HepG2 (cell line): ENCODE data around the gene SKIL. TPM values are rescaled to one million over a fixed set of nuclear protein-coding genes. Genes with fewer than 3 reads are reported as not detected.

Experiments
- ATAC-seq: fragments of 200-7000 bp; cut with Tn5 transposase; 3 replicates; pipeline ENCODE4 v1.9.1; 2020; ENCODE audit warnings: mild to moderate bottlenecking, moderate library complexity
- BruUV-seq: library from RNA; stranded (reverse); fragments of 400-500 nt; replicated peaks from 2 replicates; lab custom pipeline; 2021; lab: Mats Ljungman, UMichigan
- CTCF ChIA-PET: fragments of 300-600 bp; formaldehyde crosslinking; extraction: SDS; loops from one replicate; lab custom pipeline; 2021; ENCODE audit warnings: low total read pairs, inconsistent platforms, low intra/inter-chr PET ratio; lab: Yijun Ruan, JAX
- POLR2A ChIA-PET: fragments of 350-600 bp; sonication (Branson Sonifier 250); formaldehyde crosslinking; loops from one replicate; lab custom pipeline; 2020; ENCODE audit warnings: antibody characterized with exemption, inconsistent platforms; lab: Yijun Ruan, JAX
- DNase-seq: peaks from one replicate; pipeline ENCODE4 v3.0.0-alpha.2; 2015; ENCODE audit warnings: low spot score
- FAIRE-seq: peaks from 3 replicates; lab custom pipeline; 2011; peaks lifted over from hg19 to GRCh38; lab: Jason Lieb, UNC
- H2AFZ ChIP-seq: one replicate; pipeline ENCODE4 v1.6.1; 2011; ENCODE audit warnings: low read length, inconsistent platforms
- H3K27ac ChIP-seq: fragments of 300-600 bp; 3 replicates; pipeline ENCODE4 v1.8.0; 2011; ENCODE audit warnings: mixed run types, mild to moderate bottlenecking, mixed read lengths, low read length, inconsistent platforms; ENCODE audit not compliant: insufficient read depth; ENCODE audit errors: extremely low read length
- H3K27me3 ChIP-seq, 2 experiments: fragments of 200-600 bp in 1 of 2; 2 replicates in 1 of 2; 3 replicates in 1 of 2; pipeline versions ENCODE4 v1.6.0 to v1.8.0; 2011; ENCODE audit warnings: low read length in 2 of 2, mild to moderate bottlenecking in 2 of 2, moderate library complexity in 2 of 2, inconsistent platforms in 1 of 2; ENCODE audit not compliant: insufficient read depth in 2 of 2, control insufficient read depth in 1 of 2
- H3K36me3 ChIP-seq, 2 experiments: fragments of 200-600 bp in 1 of 2; replicated peaks in 1 of 2; 2 replicates in 1 of 2; 3 replicates in 1 of 2; pipeline versions ENCODE4 v1.5.1 to v1.8.0; 2011; ENCODE audit warnings: low read length in 2 of 2, inconsistent platforms in 1 of 2; ENCODE audit not compliant: insufficient read depth in 2 of 2, control insufficient read depth in 1 of 2
- H3K4me1 ChIP-seq: 2 replicates; pipeline ENCODE4 v1.5.1; 2012; ENCODE audit warnings: low read length, inconsistent platforms; ENCODE audit not compliant: insufficient read depth
- H3K4me2 ChIP-seq: 2 replicates; pipeline ENCODE4 v1.6.0; 2011; ENCODE audit warnings: low read depth, low read length, inconsistent platforms
- H3K4me3 ChIP-seq, 3 experiments: fragments of 200-600 bp in 1 of 3; sonication (generic), shearing (Covaris generic) in 1 of 3; replicated peaks in 1 of 3; 2 replicates each; pipeline ENCODE4 v1.5.1; 2011 to 2016; ENCODE audit warnings: low read length in 3 of 3, inconsistent platforms in 2 of 3, low read depth in 2 of 3, mild to moderate bottlenecking in 2 of 3, control low read depth in 1 of 3, mixed read lengths in 1 of 3; ENCODE audit not compliant: insufficient read depth in 1 of 3
- H3K79me2 ChIP-seq: one replicate; pipeline ENCODE4 v1.6.1; 2011; ENCODE audit warnings: low read length, inconsistent platforms; ENCODE audit not compliant: insufficient read depth
- H3K9ac ChIP-seq: 2 replicates; pipeline ENCODE4 v1.6.0; 2011; ENCODE audit warnings: mild to moderate bottlenecking, low read depth, low read length, inconsistent platforms; ENCODE audit not compliant: insufficient read depth
- H3K9me3 ChIP-seq: 2 replicates; pipeline ENCODE4 v1.5.1; 2012; ENCODE audit warnings: mild to moderate bottlenecking, low read length
- H4K20me1 ChIP-seq: 2 replicates; pipeline ENCODE4 v1.6.0; 2011; ENCODE audit warnings: inconsistent platforms, mild to moderate bottlenecking, low read length, moderate library complexity; ENCODE audit not compliant: insufficient read depth
- FOSL2 ChIP-seq: sonication (generic); formaldehyde crosslinking; IDR thresholded peaks from 2 replicates; pipeline ENCODE4 v1.4.0; 2020; ENCODE audit warnings: missing genetic modification reagents
- MAFF ChIP-seq: IDR thresholded peaks from 2 replicates; pipeline ENCODE4 v1.6.1; 2011; ENCODE audit warnings: low read depth, low read length, improper control_type of control experiment
- MAFK ChIP-seq, 2 experiments: IDR thresholded peaks in 1 of 2; conservative IDR thresholded peaks in 1 of 2; 2 replicates each; pipeline ENCODE4 v1.6.1; 2011; ENCODE audit warnings: improper control_type of control experiment in 2 of 2, low read length in 2 of 2
- SRY ChIP-seq: sonication (generic); formaldehyde crosslinking; IDR thresholded peaks from 2 replicates; pipeline ENCODE4 v1.8.0; 2022; ENCODE audit warnings: mild to moderate bottlenecking, missing genetic modification reagents
- WGBS: methylation state at CpG from one replicate; pipeline ENCODE4 v1.1.6; 2017; ENCODE audit warnings: low lambda C conversion rate; 5-methylcytosine and 5-hydroxymethylcytosine counted together
- in situ Hi-C: cut with HindIII; loops from 2 replicates; pipeline ENCODE4 v1.10.0; 2017; ENCODE audit warnings: low pct_unique_long_range_greater_than_20kb; ENCODE audit not compliant: extremely low pct_ligation_motif_present
- intact Hi-C: fragments of 100-400 bp; cut with micrococcal nuclease; formaldehyde crosslinking; loops from one replicate; pipeline ENCODE4 v1.10.0; 2022; ENCODE audit not compliant: unreplicated experiment
- polyA plus RNA-seq, 8 experiments: library from polyadenylated mRNA; depleted of rRNA in 3 of 8; stranded (reverse) in 7 of 8; unstranded in 1 of 8; fragments of >200 nt; fragmentation: Illumina TruSeq in 4 of 8; extraction: Trizol in 4 of 8; gene quantifications; 2 replicates each; pipeline versions ENCODE4 v1.2.1 to v1.2.3, GENCODE V29; 2011 to 2016; ENCODE audit warnings: low read depth in 4 of 8, missing spikeins in 1 of 8, mixed read lengths in 1 of 8; ENCODE audit not compliant: insufficient read depth in 1 of 8
- total RNA-seq, 5 experiments: library from RNA; depleted of rRNA; stranded (reverse); fragments of >200 nt; fragmentation: Illumina TruSeq; extraction: Trizol; gene quantifications; 2 replicates each; pipeline ENCODE4 v1.2.3, GENCODE V29; 2016; ENCODE audit warnings: low read depth in 1 of 5
- TF ChIP-seq, protein P1 (sequence below): sonication (generic); formaldehyde crosslinking; IDR thresholded peaks from 2 replicates; pipeline ENCODE4 v1.4.0; 2020; ENCODE audit warnings: missing genetic modification reagents
- TF ChIP-seq, protein P2 (sequence below): sonication (generic); formaldehyde crosslinking; IDR thresholded peaks from one replicate; pipeline ENCODE4 v1.5.1; 2020; ENCODE audit warnings: mild to moderate bottlenecking, missing genetic modification reagents; ENCODE audit errors: not compliant biosample characterization

SKIL gene
- total and polyA plus RNA-seq, 2 of the 13 experiments (the other 11 are each of a cell fraction or from before 2014, with no cell fraction given) = 5.2 to 20.7 TPM

DNA sequence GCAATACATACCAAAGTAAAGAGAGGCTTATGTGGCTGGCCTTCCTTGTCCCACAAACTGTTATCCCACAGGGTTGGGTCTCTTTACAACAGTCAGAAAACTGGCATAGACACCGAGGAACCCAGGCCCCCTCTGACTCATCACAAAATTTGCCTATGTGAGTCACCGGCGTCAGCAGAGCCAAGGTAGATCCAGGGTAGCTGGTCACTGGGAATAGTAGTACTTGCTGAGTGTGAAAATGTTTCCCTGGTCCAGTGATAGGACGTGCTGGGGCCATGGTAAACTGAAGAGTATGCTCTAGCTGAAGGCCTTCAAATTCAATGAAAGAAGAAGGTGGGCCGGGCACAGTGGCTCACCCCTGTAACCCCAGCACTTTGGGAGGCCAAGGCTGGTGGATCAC is 27.1 kb upstream of the SKIL start:
- BruUV-seq = no TSS peak
- POLR2A ChIA-PET = interaction anchor here (1.6 kb wide), 1 partner anchor 26 kb away, joined by 8 read pairs; the partner anchor contains the start of gene SKIL
- Histone ChIP-seq H3K27ac (peak overlapping the region; percentile 82), H3K4me3 (no peak overlapping the region; a peak in 1 of 6 replicates), H4K20me1 (no peaks in the 10 kb centered on the region), H3K4me2 (peak overlapping the region; percentile 64), H3K9ac (no peak overlapping the region; the same call in 1 of the 2 replicates), H3K79me2 (no peaks in the 10 kb centered on the region), H2AFZ (no peak overlapping the region), H3K4me1 (peaks cover 26% of the 10 kb centered on the region), H3K9me3 (no peaks in the 10 kb centered on the region), H3K36me3 (no peaks in the 10 kb centered on the region), H3K27me3 (no peaks in the 10 kb centered on the region)
- in situ Hi-C loops = no loop called here
- 20% methylated on average over 4 of the region's 5 CpGs for WGBS
- TF ChIP-seq SRY (CRISPR knock-in tag) (0 out of 2 replicates have a peak, but pooled peaks have one; percentile 7), MAFF (peak; percentile 50), MAFK (conservative IDR thresholded peaks at IDR 0.05 in 1 of 2, IDR thresholded peaks at IDR 0.05 in 1 of 2; ENCODE audit: low read length in 2 of 2) (peak in 1 of 2 experiments; percentile 44; a peak in 3 of 4 replicates), FOSL2 (CRISPR knock-in tag) (peak; percentile 92)
- TF ChIP-seq, protein P1, sequence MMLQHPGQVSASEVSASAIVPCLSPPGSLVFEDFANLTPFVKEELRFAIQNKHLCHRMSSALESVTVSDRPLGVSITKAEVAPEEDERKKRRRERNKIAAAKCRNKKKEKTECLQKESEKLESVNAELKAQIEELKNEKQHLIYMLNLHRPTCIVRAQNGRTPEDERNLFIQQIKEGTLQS (CRISPR knock-in tag) = peak; percentile 76
- TF ChIP-seq, protein P2, sequence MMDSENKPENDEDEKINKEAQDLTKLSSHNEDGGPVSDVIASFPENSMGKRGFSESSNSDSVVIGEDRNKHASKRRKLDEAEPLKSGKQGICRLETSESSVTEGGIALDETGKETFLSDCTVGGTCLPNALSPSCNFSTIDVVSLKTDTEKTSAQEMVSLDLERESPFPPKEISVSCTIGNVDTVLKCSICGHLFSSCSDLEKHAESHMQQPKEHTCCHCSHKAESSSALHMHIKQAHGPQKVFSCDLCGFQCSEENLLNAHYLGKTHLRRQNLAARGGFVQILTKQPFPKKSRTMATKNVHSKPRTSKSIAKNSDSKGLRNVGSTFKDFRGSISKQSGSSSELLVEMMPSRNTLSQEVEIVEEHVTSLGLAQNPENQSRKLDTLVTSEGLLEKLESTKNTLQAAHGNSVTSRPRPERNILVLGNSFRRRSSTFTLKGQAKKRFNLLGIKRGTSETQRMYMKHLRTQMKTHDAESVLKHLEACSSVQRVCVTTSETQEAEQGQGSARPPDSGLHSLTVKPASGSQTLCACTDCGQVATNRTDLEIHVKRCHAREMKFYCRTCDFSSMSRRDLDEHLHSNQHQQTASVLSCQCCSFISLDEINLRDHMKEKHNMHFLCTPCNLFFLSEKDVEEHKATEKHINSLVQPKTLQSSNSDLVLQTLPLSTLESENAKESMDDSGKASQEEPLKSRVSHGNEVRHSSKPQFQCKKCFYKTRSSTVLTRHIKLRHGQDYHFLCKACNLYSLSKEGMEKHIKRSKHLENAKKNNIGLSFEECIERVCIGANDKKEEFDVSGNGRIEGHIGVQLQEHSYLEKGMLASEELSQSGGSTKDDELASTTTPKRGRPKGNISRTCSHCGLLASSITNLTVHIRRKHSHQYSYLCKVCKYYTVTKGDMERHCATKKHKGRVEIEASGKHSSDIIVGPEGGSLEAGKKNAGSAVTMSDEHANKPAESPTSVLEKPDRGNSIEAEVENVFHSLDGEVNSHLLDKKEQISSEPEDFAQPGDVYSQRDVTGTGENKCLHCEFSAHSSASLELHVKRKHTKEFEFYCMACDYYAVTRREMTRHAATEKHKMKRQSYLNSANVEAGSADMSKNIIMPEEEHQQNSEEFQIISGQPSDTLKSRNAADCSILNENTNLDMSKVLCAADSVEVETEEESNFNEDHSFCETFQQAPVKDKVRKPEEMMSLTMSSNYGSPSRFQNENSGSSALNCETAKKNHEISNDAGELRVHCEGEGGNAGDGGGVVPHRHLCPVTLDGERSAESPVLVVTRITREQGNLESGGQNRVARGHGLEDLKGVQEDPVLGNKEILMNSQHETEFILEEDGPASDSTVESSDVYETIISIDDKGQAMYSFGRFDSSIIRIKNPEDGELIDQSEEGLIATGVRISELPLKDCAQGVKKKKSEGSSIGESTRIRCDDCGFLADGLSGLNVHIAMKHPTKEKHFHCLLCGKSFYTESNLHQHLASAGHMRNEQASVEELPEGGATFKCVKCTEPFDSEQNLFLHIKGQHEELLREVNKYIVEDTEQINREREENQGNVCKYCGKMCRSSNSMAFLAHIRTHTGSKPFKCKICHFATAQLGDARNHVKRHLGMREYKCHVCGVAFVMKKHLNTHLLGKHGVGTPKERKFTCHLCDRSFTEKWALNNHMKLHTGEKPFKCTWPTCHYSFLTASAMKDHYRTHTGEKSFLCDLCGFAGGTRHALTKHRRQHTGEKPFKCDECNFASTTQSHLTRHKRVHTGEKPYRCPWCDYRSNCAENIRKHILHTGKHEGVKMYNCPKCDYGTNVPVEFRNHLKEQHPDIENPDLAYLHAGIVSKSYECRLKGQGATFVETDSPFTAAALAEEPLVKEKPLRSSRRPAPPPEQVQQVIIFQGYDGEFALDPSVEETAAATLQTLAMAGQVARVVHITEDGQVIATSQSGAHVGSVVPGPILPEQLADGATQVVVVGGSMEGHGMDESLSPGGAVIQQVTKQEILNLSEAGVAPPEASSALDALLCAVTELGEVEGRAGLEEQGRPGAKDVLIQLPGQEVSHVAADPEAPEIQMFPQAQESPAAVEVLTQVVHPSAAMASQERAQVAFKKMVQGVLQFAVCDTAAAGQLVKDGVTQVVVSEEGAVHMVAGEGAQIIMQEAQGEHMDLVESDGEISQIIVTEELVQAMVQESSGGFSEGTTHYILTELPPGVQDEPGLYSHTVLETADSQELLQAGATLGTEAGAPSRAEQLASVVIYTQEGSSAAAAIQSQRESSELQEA (CRISPR knock-in tag) = no peak
- FAIRE-seq (no peak), ATAC-seq (peak; percentile 64), DNase-seq (peak; percentile 68)
- CTCF ChIA-PET = no interaction called here
- intact Hi-C loops = no loop called here
